Hematopoietic multipotent progenitor cell treated with erythropoietin and hydrocortisone succinate and interleukin-3 and kit ligand, for 17 days (in vitro differentiated cells): ENCODE data around the gene TESK2.
"Not testable (repeated sequence)": the region's sequence is repeated elsewhere in the genome, so short reads cannot be mapped to it uniquely, and the experiment has no call there.

ENCODE experiments used
- DNase-seq: peaks from one replicate; pipeline ENCODE4 v3.0.0-alpha.2; 2015; ENCODE audit warnings: low spot score

The TESK2 gene

DNA sequence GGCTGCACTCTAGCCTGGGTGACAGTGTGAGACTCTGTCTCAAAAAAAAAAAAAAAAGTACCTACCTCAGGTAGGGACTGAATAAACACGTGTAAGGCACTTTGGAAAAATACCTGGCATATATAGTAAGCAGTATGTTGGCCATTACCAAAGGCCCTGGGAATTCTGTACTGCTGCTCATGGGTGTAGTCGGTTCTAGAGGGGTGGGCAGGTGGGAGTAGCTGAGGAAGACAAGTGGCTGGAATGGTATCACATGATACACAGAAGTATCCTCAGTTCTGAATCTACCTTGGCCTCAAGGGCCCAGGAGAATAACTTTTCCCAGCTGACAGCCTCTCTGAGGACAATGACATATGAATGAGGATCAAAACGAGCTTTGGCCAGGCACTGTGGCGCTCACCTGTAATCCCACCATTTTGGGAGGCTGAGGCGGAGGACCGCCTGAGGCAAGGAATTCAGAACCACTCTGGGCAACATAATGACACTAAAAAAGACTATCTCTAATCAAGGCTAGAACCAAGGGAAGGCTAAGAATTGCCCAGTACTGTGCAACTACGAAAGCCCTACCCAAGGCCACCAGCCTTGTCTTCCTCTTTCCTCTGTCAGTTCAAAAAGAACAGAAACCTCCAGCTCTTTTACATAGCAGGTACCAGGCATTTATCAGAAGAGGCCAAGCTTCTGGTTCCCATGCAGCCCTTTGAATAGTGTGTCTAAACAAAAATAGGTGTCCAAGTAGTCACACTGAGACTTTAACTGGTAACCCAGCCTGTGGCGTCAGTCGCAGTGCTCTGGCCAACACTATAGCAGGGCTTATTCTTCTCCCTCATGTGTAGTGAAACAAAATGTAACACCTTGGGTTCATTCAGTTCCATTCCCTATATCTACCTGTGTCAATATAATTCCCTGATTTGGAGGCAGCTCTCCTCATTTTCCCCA lies 19.3 kb upstream of the TESK2 start:
- DNase-seq = no peak

- DNase-seq = no peak
Observed at GRCh38 chr1:45508295-45509151, 17.6 kb upstream of the TESK2 start.

- no peak for DNase-seq
Observed at GRCh38 chr1:45507893-45508292, 16.9 kb upstream of the TESK2 start.

DNA sequence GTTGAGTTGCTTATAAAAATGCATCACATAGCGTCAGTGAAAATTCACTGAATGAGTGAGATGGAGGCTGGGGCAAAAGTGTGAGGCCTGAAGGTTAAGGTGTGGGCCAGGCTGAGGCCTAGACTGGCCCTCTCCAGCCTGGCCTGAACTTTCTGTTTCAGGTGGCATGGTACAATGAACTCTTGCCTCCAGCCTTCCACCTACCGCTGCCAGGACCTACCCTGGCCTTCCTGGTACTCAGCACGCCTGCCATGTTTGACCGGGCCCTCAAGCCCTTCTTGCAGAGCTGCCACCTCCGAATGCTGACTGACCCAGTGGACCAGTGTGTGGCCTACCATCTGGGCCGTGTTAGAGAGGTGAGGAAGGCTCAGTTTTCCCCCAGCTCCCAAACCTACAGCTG lies 16.2 kb upstream of the TESK2 start:
- DNase-seq = no peak

DNA sequence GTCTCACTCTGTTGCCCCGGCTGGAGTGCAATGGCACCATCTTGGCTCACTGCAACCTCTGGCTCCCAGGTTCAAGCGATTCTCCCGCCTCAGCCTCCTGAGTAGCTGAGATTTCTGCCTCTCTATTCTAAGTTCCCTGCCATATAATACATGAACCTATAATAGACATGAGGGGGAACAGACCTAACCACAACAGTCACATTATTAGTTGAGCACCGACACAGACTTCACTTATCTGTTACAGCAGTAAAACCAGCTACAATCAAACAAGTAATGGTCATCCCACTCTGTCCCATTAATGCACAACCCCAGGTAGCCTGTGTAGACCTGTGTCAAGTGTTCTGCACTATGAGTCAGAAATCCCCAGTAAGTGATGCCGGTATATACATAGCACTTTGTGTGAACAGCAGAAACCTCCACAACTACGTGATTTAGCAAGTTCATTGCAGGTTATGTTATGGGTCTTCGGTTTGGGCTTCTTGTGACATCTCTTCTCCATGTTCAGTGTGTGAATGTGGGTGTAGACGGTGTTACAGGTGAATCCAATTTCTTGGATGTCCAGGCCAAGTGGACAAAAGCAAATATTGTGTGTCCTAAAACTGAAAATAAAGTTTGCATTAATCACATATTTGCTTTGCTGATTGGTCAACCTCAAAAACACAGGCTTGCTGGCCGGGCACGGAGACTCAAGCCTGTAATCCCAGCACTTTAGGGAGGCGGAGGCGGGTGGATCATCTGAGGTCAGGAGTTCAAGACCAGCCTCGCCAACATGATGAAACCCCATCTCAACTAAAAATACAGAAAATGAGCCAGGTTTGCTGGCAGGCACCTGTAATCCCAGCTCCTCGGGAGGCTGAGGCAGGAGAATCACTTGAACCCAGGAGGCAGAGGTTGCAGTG lies 12.7 kb upstream of the TESK2 start:
- no peak for DNase-seq

- DNase-seq = no peak
Observed at GRCh38 chr1:45501505-45501859, 10.5 kb upstream of the TESK2 start.

DNA sequence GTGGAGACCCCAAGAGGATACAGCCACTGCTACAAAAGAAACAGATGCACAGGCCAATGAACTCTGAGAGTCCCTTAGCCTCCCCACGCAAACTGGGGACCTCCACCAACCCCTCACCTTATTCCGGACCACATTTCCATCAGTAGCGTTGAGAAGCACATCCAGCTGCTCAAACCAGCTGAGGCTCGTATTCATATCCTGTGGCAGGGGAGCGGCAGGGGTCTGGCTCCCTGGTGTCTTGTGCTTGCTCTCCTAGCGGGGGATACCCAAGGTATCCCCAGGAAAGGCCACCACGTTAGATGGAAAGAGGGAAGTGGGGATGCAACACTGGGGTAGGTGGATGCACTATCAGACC lies 8.4 kb upstream of the TESK2 start:
- DNase-seq = no peak

GRCh38 chr1:45498279-45498678 lies 7.3 kb upstream of the TESK2 start:
- no peak for DNase-seq

- peak; percentile 76 for DNase-seq
Observed at GRCh38 chr1:45493116-45493697, 2.2 kb upstream of the TESK2 start.

GRCh38 chr1:45492691-45493090 lies 1.7 kb upstream of the TESK2 start:
- no peak for DNase-seq

- no peak for DNase-seq
Observed at GRCh38 chr1:45491487-45492260, 711 bp upstream of the TESK2 start.

- no peak for DNase-seq
Observed at GRCh38 chr1:45490121-45490625, 790 bp downstream of the TESK2 start.

DNA sequence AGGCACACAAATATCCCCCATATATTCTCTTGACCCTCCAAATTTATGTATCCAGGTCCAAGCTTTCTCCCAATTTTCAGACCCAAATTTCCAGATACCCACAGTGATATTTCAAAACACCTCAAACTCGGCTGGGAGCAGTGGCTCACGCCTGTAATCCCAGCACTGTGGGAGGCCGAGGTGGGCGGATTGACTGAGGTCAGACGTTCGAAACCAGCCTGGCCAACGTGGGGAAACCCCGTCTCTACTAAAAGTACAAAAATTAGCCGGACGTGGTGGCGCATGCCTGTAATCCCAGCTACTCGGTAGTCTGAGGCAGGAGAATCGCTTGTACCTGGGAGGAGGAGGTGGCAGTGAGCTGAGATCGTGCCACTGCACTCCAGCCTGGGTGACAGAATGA lies 1.6 kb downstream of the TESK2 start:
- not testable (repeated sequence) for DNase-seq

GRCh38 chr1:45488666-45489377 lies 2.1 kb downstream of the TESK2 start:
- no peak for DNase-seq

DNA sequence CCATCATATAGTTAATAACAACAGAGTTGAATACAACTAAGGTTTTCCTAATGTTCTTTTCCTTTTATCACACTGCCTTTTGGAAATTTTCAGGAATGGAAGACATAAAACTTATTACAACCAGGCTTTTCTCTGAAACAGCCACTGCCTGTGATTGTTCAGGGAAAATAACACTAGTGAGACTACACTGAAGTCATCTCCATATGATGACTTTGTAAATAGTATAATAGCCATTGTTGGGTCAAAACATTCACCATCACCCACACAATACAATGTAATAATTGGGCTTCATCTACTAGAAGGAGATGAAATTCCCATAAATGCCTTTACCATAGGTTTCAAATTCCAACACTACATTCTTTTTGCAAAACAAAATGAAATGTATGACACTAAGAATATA lies 5.0 kb downstream of the TESK2 start:
- no peak for DNase-seq

DNA sequence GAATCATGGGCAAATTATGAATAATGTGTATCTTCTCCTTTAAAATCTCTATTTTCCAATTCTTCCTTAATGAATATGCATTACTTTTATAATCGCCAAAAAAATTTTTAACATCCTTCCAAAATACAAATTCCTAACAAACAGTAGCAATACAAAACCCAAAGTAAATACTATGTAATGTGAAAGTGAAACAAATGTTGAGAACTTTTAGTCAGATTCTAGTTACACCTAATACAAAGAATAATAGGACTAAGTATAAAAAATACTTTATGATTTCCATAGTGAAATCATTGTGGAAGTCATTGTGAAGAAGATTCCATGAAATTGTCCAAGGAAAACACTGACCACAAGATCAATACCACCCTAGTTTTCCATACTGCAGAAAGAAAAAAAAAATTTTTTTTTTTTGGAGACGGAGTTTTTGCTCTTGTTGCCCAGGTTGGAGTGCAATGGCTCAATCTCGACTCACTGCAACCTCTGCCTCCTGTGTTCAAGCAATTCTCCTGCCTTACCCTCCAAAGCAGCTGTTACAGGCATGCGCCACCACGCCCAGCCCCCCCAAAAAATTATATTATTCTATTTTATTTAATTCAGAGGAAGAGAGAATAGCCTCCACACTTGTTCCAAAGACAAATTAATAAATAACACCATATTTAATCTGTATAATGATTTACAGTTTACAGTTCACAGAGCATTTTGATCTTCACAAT lies 11.8 kb downstream of the TESK2 start:
- DNase-seq = no peak

- no peak for DNase-seq
Observed at GRCh38 chr1:45478121-45478814, 12.7 kb downstream of the TESK2 start.

GRCh38 chr1:45477646-45478045 lies 13.3 kb downstream of the TESK2 start:
- no peak for DNase-seq

GRCh38 chr1:45474194-45474593 lies 16.8 kb downstream of the TESK2 start:
- DNase-seq = not testable (repeated sequence)
